ENCODE results near the gene CNTN6.

The CNTN6 gene

DNA sequence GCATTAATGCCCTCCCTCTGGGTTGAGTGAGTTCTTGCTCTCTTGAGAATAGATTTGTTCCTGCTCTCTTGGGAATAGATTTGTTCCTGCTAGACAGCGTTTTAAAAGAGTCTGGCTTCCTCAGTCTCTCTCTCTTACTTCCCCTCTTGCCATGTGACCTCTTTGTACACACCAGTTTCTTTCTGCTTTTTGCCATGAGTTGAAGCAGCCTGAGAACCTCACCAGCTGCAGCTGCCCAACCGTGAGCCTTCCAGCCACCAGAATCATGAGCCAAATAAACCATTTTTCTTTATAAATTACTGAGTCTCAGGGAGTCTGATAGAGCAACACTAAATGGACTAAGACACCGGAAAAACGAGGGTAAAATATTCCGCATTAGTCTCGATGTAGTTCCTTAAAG, 253.6 kb downstream of the CNTN6 start:
- TF ChIP-seq, protein P1, sequence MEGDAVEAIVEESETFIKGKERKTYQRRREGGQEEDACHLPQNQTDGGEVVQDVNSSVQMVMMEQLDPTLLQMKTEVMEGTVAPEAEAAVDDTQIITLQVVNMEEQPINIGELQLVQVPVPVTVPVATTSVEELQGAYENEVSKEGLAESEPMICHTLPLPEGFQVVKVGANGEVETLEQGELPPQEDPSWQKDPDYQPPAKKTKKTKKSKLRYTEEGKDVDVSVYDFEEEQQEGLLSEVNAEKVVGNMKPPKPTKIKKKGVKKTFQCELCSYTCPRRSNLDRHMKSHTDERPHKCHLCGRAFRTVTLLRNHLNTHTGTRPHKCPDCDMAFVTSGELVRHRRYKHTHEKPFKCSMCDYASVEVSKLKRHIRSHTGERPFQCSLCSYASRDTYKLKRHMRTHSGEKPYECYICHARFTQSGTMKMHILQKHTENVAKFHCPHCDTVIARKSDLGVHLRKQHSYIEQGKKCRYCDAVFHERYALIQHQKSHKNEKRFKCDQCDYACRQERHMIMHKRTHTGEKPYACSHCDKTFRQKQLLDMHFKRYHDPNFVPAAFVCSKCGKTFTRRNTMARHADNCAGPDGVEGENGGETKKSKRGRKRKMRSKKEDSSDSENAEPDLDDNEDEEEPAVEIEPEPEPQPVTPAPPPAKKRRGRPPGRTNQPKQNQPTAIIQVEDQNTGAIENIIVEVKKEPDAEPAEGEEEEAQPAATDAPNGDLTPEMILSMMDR (IDR thresholded peaks at IDR 0.05; ENCODE audit: low read depth, low read length, missing control alignments): no peak
- H3K4me3 ChIP-seq (ENCODE audit: low read depth, low read length): no peak overlapping the region
- DNase-seq (ENCODE audit: low read depth): no peak

DNA sequence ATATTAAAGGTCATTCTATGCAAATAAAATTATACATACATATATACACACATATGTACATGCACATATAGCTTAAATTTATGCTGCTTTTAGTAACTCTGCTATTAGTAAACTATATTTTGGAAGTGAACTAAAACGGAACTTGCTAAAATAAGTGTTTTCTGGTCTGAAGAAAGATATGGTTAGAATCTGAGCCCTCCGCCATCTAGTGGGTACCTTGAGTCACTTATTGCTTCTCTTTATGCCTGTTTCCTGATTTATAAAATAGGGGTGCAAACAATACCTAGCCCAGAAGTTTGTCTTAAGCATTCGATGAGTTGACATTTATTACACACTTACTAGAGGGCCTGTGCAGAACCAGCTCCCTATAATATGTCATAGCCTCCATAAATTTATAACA, 255.7 kb downstream of the CNTN6 start:
- no peak overlapping the region for H3K4me3 ChIP-seq (ENCODE audit: low read depth, low read length)
- TF ChIP-seq, protein P1 (IDR thresholded peaks at IDR 0.05; ENCODE audit: low read depth, low read length, missing control alignments): no peak
- no peak for DNase-seq (ENCODE audit: low read depth)

DNA sequence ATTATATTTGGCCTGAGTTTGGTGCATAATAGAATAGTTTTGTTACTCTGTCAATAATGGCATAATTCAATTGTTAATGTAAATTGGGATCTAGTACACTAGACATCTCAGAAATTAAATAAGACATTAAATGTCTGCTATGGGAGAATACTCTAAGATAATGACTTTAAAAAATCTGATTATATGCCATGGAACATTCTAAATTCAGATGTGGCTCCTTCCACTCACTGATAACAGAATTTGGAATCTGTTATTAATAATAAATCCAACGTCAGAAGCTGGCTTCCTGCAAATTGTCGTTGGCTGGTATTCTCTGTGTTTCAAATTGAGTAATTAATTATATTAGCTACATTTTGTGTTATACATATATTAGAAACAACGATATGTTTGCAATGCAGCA, 258.1 kb downstream of the CNTN6 start:
- no peak overlapping the region for H3K4me3 ChIP-seq (ENCODE audit: low read depth, low read length)
- no peak for DNase-seq (ENCODE audit: low read depth)
- TF ChIP-seq, protein P1 (IDR thresholded peaks at IDR 0.05; ENCODE audit: low read depth, low read length, missing control alignments): no peak

DNA sequence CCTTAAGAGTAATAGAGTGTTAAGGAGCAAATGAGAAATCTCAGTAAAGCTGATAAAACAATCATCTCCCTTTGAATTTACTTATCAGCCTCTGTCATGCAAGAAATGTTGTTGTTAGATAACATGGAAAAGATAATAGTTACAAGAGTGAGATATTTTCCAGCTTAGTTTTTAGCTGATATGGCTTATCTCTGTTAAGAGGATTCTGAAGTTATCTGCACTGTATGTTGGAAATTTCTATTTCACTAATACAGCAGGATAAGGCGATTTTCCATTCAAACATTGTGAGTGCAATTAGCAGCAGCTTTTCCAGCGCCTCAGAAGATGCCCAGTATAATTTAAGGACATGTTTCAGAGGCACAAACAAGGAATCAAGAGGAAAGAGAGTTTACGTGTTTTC, 262.9 kb downstream of the CNTN6 start:
- no peak for DNase-seq (ENCODE audit: low read depth)
- TF ChIP-seq, protein P1 (IDR thresholded peaks at IDR 0.05; ENCODE audit: low read depth, low read length, missing control alignments): no peak
- H3K4me3 ChIP-seq (ENCODE audit: low read depth, low read length): no peak overlapping the region

DNA sequence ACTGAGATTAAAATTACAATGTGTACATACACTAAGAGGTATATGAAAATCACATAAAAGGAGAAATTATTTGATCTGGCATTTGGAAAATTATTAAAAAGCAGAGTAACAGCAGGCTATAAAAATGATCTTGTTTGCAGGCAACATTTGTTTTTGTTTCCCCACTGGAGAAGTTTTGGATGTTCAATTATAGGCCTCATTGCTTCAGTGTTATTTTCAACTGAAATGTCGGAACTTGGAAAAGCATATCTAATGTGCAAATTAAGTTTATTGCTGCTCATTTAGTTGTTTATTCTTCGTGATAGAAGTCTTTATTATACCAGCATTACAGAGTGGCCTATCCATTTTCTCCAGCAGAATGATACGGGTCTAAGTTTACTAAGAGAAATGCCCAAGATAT, 263.3 kb downstream of the CNTN6 start:
- no peak overlapping the region for H3K4me3 ChIP-seq (ENCODE audit: low read depth, low read length)
- TF ChIP-seq, protein P1 (IDR thresholded peaks at IDR 0.05; ENCODE audit: low read depth, low read length, missing control alignments): no peak
- DNase-seq (ENCODE audit: low read depth): no peak

DNA sequence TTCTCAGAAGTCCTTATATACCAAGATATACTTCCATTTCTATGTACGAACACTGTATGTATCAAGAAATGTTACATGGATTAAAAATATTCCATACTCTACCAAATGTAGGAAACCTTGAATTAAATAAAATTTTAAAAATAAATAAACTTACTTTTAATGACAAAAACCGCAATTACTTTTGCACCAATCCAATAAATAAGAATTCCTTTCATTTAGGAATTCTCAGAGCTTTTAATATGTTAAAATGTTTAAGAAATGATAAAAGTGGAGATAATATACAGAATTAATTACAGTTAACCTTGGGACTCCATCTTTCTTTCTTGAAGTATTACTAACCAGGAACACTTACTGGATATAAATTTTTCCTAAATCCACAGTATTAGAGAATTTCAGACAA, 272.7 kb downstream of the CNTN6 start:
- TF ChIP-seq, protein P1 (IDR thresholded peaks at IDR 0.05; ENCODE audit: low read depth, low read length, missing control alignments): no peak
- DNase-seq (ENCODE audit: low read depth): no peak
- H3K4me3 ChIP-seq (ENCODE audit: low read depth, low read length): no peak overlapping the region

DNA sequence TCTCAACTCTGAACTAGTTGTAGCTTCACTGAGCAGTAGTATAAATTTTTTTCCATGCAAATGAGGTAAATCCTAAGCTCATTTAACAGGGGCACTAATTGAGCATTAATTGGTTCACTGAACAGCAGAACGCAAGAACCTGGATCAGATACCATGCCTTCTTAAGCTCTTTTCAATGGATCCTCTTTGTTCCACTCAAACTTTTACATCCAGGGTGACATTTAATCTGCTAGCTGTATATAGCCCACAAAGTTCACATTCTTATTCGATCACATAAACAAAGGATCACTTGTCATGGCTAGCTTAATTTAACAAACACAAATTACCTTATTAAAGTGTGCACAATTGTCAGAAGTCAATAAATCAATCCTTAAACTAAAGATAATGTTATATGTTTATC, 281.6 kb downstream of the CNTN6 start:
- H3K4me3 ChIP-seq (ENCODE audit: low read depth, low read length): no peak overlapping the region
- TF ChIP-seq, protein P1 (IDR thresholded peaks at IDR 0.05; ENCODE audit: low read depth, low read length, missing control alignments): no peak
- DNase-seq (ENCODE audit: low read depth): no peak
